NCI-H1417 (cell line): ENCODE data around the gene OOSP4A.

Source experiments
- DNase-seq, 3 experiments: peaks; one replicate each; lab custom pipeline; 2025; lab: John Stamatoyannopoulos, UW

The OOSP4A gene

GRCh38 chr11:59963733-59964132, at the start of gene OOSP4A:
Gene OOSP4A (plus strand): TSS chr11:59964033. CDS start chr11:59964033, 0 bp downstream.
- no peak for DNase-seq

DNA sequence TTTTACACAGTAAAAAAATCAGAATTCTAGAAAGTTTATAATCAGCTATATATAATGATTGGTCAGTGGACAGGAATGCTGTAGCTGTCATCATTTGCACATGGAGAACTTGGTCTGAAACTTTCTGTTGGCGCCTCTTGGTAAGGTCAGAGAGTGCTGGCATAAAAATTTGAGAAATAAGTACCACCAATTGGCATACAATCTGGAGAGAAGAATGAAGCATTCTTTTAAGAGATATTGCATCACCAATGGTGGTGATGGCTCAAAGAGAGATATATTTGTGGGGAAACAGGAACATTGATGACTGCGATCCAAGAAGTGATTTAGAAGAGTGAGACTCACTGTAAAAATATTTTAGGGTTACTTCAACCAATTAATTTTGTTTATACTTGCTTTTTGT, 45.4 kb upstream of the OOSP4A start:
- no peak for DNase-seq

- peak; percentile 4 to 55 (median 16) for DNase-seq
These were observed 44.7 kb upstream of the OOSP4A start for GRCh38 chr11:59918987-59919589.

DNA sequence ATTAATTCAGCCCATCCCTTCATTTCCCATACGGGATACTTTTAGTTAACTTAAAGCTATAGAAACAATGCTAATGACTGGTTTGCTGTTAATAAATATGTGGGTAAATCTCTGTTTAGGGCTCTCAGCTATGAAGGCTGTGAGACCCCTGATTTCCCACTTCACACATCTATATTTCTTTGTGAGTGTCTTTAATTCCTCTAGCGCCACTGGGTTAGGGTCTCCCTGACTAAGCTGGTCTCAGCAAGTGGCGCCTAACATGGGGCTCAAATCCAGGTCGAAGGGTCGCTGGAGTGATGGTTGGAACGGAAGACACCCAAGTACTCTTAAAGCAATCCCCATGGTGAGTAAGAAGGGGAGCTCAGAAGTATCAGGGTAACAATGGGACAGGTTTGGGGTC, 40.0 kb upstream of the OOSP4A start:
- no peak for DNase-seq

- DNase-seq = no peak
These were observed 32.1 kb upstream of the OOSP4A start for GRCh38 chr11:59931688-59932087.

DNA sequence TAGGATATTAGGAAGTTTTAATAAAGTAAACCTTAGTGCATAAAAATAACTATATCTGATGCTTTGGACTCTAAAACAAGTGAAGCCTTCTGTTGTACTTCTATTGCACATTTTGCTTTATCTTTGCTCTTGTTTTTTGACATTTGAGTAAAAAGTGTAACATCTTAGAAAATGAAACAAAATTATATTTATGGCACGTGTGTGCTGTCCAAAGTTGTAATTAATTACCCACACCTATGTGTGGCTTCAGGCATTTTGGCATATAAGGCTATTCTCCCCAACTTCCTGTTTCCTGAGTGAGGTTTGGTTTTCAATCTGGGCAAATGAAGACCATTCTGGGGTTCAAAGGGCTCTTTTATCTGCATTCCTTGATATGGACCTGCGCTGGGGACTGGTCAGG, 25.7 kb upstream of the OOSP4A start, which contains the start of gene OOSP1:
TSS of gene OOSP1 (plus strand) at position 301 of the 400 bp plus-strand sequence. CDS start at position 324, 23 bp downstream.
- no peak for DNase-seq

GRCh38 chr11:59938718-59939117, 25.1 kb upstream of the OOSP4A start:
- no peak for DNase-seq

DNA sequence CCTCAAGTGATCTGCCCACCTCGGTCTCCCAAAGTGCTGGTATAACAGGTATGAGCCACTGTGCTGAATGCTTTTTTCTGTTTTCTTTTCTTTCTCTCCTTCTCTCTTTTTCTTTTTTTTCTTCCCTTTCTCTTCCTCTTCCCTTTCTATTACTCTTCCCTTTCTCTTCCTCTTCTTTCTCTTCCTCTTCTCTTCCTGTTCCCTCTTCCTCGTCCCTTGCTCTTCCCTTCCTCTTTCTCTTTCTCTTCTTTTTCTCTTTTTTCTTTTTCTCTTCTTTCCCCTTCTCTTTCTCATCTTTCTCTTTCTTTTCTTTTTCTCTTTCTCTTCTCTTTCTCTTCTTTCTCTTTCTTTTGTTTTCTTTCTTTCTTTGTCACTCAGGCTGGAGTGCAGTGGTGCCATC, 24.4 kb upstream of the OOSP4A start:
- no peak for DNase-seq

GRCh38 chr11:59941091-59941490, 22.7 kb upstream of the OOSP4A start:
- no peak for DNase-seq

GRCh38 chr11:59943997-59944714, 19.7 kb upstream of the OOSP4A start:
- DNase-seq = peak in 1 of 3 experiments; percentile 26

GRCh38 chr11:59944720-59945119, 19.1 kb upstream of the OOSP4A start:
- no peak for DNase-seq

DNA sequence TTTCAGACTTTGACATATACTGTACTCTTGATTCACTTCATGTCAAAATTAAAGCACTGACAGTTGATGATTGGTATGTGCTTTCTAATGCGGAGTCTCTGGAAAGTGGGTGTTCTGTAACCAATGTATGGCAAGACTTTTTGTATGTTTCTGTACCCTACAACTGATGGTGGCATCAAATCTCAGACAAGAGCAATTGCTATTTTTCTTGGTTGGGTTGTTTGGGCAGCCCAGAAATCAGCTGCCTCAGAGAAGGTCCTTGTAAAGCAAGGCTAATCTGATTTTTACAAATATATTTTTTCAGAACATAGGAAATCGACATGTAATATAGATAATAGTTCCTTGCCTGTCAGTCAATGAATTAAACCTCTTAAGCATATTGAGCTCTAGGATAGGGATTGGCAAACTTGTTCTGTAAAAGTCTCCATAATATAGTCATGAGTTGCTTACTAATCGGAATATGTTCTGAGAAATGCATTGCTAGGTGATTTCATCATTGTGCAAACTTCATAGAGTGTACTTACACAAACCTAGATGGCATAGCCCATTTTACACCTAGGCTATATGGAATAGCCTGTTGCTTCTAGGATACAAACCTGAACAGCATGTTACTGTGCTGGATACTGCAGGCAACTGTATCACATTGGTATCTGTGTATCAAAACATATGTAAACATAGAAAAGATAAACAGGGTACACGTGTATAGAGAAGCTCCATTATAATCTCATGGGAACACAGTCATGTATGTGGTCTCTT, 10.2 kb upstream of the OOSP4A start:
- DNase-seq = no peak

- no peak for DNase-seq
These were observed 9.5 kb upstream of the OOSP4A start for GRCh38 chr11:59954219-59954847.

DNA sequence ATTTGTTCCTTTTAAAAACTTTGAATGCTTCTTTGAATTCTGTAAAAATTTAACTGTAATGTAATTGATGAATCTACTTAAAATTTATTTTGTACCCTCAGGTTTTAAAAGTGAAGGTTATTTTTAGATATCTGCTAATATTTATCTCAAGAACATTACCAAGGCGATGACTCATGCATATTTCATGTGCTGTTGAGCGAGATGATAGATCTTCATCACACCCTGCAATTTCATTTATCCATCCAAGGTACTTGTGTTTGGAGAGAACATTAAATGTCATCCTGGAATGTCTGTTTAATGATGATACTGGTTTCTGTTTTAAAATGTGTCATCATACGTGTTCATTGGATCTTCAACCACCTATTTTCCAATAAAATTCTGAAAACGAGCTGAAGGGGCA, 6.7 kb upstream of the OOSP4A start:
- DNase-seq = no peak

DNA sequence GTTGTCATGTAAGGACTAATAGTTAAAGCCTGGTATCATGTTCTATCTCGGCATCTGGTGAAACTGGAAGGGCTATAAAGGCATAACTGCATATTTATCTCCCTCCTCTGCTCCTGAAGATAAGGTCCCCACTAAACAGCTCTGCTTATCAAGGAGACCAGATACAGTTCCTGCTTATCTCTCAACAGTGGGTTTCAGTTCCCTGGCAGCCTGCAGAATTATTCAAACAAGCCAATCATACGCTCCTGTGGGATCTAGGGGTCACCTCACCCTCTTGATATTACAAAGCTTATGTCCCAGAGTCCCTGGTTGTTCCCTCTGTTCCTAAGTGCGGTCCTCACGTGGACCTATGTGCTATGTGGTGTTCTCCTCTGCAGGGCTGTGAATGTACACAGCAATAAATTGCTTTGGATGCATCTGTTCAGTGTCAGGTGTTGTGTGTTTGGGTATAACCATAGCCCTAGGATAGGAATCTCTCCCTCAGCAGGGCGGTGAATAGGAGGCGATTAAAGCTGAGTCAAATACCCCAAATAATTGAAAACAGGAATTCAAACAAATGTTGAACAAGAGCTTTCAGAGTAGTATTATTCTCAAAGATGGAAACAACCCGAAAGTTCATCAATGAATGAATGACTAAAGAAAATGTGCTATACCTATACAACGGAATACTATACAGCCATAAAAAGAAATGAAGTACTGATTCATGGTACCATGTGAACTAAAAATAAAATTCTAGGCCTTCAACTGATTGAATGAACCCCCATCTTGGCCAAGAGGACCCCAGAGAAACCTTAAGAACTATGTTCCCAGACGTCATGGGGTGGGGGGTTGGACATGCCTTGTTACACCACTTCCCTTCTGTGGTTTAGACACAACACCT, 3.1 kb upstream of the OOSP4A start:
- DNase-seq = no peak

DNA sequence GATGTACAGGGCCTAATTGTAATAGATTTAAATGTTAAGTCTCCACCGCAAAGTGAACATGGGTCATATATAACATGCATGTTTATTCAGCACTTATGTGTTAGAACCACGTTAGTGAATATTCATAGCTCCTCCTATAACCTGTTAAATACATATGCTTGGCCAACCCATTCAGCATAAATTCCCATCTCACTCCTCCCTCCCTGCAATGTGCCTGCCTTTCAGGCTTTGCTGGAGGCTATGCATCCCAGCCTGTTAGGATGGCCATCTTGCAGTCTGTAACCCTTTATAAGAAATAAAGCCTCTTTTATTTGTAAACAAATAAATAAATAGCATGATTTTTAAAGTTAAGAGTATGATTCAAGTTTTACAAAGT, 1.7 kb upstream of the OOSP4A start:
- DNase-seq = no peak

- DNase-seq = no peak
These were observed 1.6 kb downstream of the OOSP4A start for GRCh38 chr11:59965424-59965823.

GRCh38 chr11:59966201-59966600, 2.4 kb downstream of the OOSP4A start:
- no peak for DNase-seq

GRCh38 chr11:59967677-59968394, 4.0 kb downstream of the OOSP4A start:
- DNase-seq = no peak

GRCh38 chr11:59968395-59968783, 4.6 kb downstream of the OOSP4A start:
- no peak for DNase-seq

DNA sequence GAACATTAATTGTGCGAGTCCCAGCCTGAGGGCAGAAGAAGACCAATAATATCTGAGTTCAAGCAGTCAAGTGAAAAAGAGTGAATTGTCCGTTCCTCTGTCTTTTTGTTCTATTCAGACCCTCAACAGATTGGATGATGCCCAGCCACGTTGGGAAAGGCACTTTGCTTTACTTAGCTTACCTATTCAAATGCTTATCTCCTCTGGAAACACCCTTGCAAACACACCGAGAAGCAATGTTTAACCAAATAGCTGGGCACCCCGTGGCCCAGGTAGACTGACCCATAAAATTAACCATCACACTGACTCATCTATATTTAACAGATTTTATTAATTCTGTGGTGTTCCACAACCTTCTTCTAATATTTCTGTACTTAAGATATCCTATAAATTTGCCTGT, 9.3 kb downstream of the OOSP4A start:
- DNase-seq = no peak
